Fibroblast of lung (primary cell): Measurements from ENCODE around the gene BHLHA9. TPM values are rescaled to one million over a fixed set of nuclear protein-coding genes. Genes with fewer than 3 reads are reported as not detected.

Source experiments
- DNase-seq, 2 donors: peaks; one replicate each; pipeline versions ENCODE4 v3.0.0 to v3.0.0-alpha.2; 2010; ENCODE audit warnings: low read depth in 2 of 2
- H2AFZ ChIP-seq: 2 replicates; pipeline ENCODE4 v1.5.1; 2012; ENCODE audit warnings: low read length, control low read depth, inconsistent platforms
- H3K27ac ChIP-seq: 2 replicates; pipeline ENCODE4 v1.5.1; 2011; ENCODE audit warnings: low read length, control low read depth; ENCODE audit not compliant: insufficient read depth
- H3K27me3 ChIP-seq: 2 replicates; pipeline ENCODE4 v1.5.1; 2011; ENCODE audit warnings: mild to moderate bottlenecking, low read length; ENCODE audit not compliant: control insufficient read depth, insufficient read depth
- H3K36me3 ChIP-seq: 2 replicates; pipeline ENCODE4 v1.5.1; 2011; ENCODE audit warnings: low read length; ENCODE audit not compliant: control insufficient read depth, insufficient read depth
- H3K4me1 ChIP-seq: 2 replicates; pipeline ENCODE4 v1.5.1; 2011; ENCODE audit warnings: low read length; ENCODE audit not compliant: control insufficient read depth, insufficient read depth; ENCODE audit errors: extremely low read depth
- H3K4me2 ChIP-seq: 2 replicates; pipeline ENCODE4 v1.5.1; 2011; ENCODE audit warnings: low read length, control low read depth; ENCODE audit not compliant: insufficient read depth; ENCODE audit errors: extremely low read depth
- H3K4me3 ChIP-seq, 4 experiments: fragments of 200-600 bp in 1 of 4; sonication (generic) in 1 of 4; replicated peaks in 1 of 4; 2 replicates each; pipeline ENCODE4 v1.5.1; 2011 to 2016; ENCODE audit warnings: low read length in 4 of 4, low read depth in 3 of 4, mild to moderate bottlenecking in 3 of 4, control low read depth in 2 of 4, inconsistent platforms in 1 of 4, mixed read lengths in 1 of 4; ENCODE audit not compliant: insufficient read depth in 1 of 4; ENCODE audit errors: control extremely low read depth in 1 of 4
- H3K79me2 ChIP-seq: 2 replicates; pipeline ENCODE4 v1.5.1; 2012; ENCODE audit warnings: mild to moderate bottlenecking, low read length, inconsistent platforms; ENCODE audit not compliant: control insufficient read depth, insufficient read depth
- H3K9ac ChIP-seq: 2 replicates; pipeline ENCODE4 v1.5.1; 2011; ENCODE audit warnings: mild to moderate bottlenecking, low read length, control low read depth; ENCODE audit not compliant: insufficient read depth
- H3K9me3 ChIP-seq: 2 replicates; pipeline ENCODE4 v1.5.1; 2012; ENCODE audit warnings: low read depth, low read length; ENCODE audit not compliant: control insufficient read depth, insufficient read depth
- H4K20me1 ChIP-seq: 2 replicates; pipeline ENCODE4 v1.5.1; 2011; ENCODE audit warnings: low read length; ENCODE audit not compliant: control insufficient read depth, insufficient read depth; ENCODE audit errors: extremely low read depth
- CTCF ChIP-seq, 2 donors: IDR thresholded peaks in 1 of 2; conservative IDR thresholded peaks in 1 of 2; 1 replicate in 1 of 2; 2 replicates in 1 of 2; pipeline ENCODE4 v1.5.1; 2011 to 2012; ENCODE audit warnings: low read length in 2 of 2, control low read depth in 1 of 2, inconsistent platforms in 1 of 2, low read depth in 1 of 2, mild to moderate bottlenecking in 1 of 2
- EZH2 ChIP-seq: IDR thresholded peaks from 2 replicates; pipeline ENCODE4 v1.5.1; 2012; ENCODE audit warnings: low read length, control low read depth, mild to moderate bottlenecking; ENCODE audit errors: missing control alignments
- polyA plus RNA-seq, 2 donors: library from polyadenylated mRNA; depleted of rRNA in 1 of 2; stranded (reverse) in 1 of 2; unstranded in 1 of 2; fragments of >200 nt; gene quantifications; 2 replicates each; pipeline ENCODE4 v1.2.1, GENCODE V29; 2011 to 2012; ENCODE audit warnings: missing spikeins in 1 of 2
- total RNA-seq: library from RNA; depleted of rRNA; stranded (reverse); fragments of >200 nt; gene quantifications from 2 replicates; pipeline ENCODE4 v1.2.1, GENCODE V29; 2014

The BHLHA9 gene
- total and polyA plus RNA-seq, 2 donors (not counting 1 experiment from before 2014, with no cell fraction given), result not detected

GRCh38 chr17:1223662-1224061 lies 46.6 kb upstream of the BHLHA9 start:
- Histone ChIP-seq H3K36me3 (no peaks in the 10 kb centered on the region), H2AFZ (no peak overlapping the region), H3K4me1 (no peaks in the 10 kb centered on the region), H3K9me3 (no peaks in the 10 kb centered on the region), H3K4me3 (no peak overlapping the region), H4K20me1 (no peaks in the 10 kb centered on the region), H3K4me2 (no peak overlapping the region), H3K79me2 (no peaks in the 10 kb centered on the region), H3K9ac (no peak overlapping the region), H3K27ac (no peak overlapping the region), H3K27me3 (peaks cover 22% of the 10 kb centered on the region)
- no peak for TF ChIP-seq CTCF (conservative IDR thresholded peaks at IDR 0.05 in 1 of 2, IDR thresholded peaks at IDR 0.05 in 1 of 2; ENCODE audit: low read depth in 1 of 2, low read length in 2 of 2)
- no peak for TF ChIP-seq EZH2
- DNase-seq, result no peak

- H3K27me3 ChIP-seq, result peaks cover 24% of the 10 kb centered on the region
- TF ChIP-seq CTCF (conservative IDR thresholded peaks at IDR 0.05 in 1 of 2, IDR thresholded peaks at IDR 0.05 in 1 of 2; ENCODE audit: low read depth in 1 of 2, low read length in 2 of 2), result no peak
- TF ChIP-seq EZH2, result no peak
These were observed 45.9 kb upstream of the BHLHA9 start for GRCh38 chr17:1224330-1224729.

GRCh38 chr17:1226308-1226707 lies 43.9 kb upstream of the BHLHA9 start:
- no peak overlapping the region for H3K9ac ChIP-seq
- no peaks in the 10 kb centered on the region for H4K20me1 ChIP-seq

More at GRCh38 chr17:1224330-1224729, 45.9 kb upstream of the BHLHA9 start:
- Histone ChIP-seq H3K4me3 (no peak overlapping the region), H3K27ac (no peak overlapping the region), H2AFZ (no peak overlapping the region), H3K9ac (no peak overlapping the region), H3K4me2 (no peak overlapping the region), H3K36me3 (no peaks in the 10 kb centered on the region), H4K20me1 (no peaks in the 10 kb centered on the region), H3K79me2 (no peaks in the 10 kb centered on the region), H3K9me3 (no peaks in the 10 kb centered on the region), H3K4me1 (no peaks in the 10 kb centered on the region)
- no peak for DNase-seq

More at GRCh38 chr17:1226308-1226707, 43.9 kb upstream of the BHLHA9 start:
- H3K36me3 ChIP-seq, result no peaks in the 10 kb centered on the region
- no peak for DNase-seq
- H2AFZ ChIP-seq, result no peak overlapping the region
- H3K27me3 ChIP-seq, result peaks cover 34% of the 10 kb centered on the region
- no peak overlapping the region for H3K4me3 ChIP-seq
- H3K79me2 ChIP-seq, result no peaks in the 10 kb centered on the region
- TF ChIP-seq CTCF (conservative IDR thresholded peaks at IDR 0.05 in 1 of 2, IDR thresholded peaks at IDR 0.05 in 1 of 2; ENCODE audit: low read depth in 1 of 2, low read length in 2 of 2), result no peak
- TF ChIP-seq EZH2, result no peak
- no peaks in the 10 kb centered on the region for H3K4me1 ChIP-seq
- no peak overlapping the region for H3K27ac ChIP-seq
- no peaks in the 10 kb centered on the region for H3K9me3 ChIP-seq
- no peak overlapping the region for H3K4me2 ChIP-seq
